ENCODE measurements around the gene TMCC1.
"Not testable (repeated sequence)": the region's sequence is repeated elsewhere in the genome, so short reads cannot be mapped to it uniquely, and the experiment has no call there.

- not testable (repeated sequence) for TF ChIP-seq JUND (IDR thresholded peaks at IDR 0.05); CTCF (IDR thresholded peaks at IDR 0.05; ENCODE audit: low read depth, low read length, missing input control)
These were observed 61.6 kb downstream of the TMCC1 start for GRCh38 chr3:129831942-129832341.

Measured in liver (tissue), 3 donors.